AG20443 (cell line): Measurements from ENCODE around the gene CAMK2A.

Experiments
- DNase-seq: peaks from one replicate; pipeline ENCODE4 v3.0.0; 2012; ENCODE audit warnings: low spot score, mixed read lengths

CAMK2A gene

GRCh38 chr5:150209099-150209635 is 80.4 kb downstream of the CAMK2A start:
- DNase-seq, result peak; percentile 48

DNA sequence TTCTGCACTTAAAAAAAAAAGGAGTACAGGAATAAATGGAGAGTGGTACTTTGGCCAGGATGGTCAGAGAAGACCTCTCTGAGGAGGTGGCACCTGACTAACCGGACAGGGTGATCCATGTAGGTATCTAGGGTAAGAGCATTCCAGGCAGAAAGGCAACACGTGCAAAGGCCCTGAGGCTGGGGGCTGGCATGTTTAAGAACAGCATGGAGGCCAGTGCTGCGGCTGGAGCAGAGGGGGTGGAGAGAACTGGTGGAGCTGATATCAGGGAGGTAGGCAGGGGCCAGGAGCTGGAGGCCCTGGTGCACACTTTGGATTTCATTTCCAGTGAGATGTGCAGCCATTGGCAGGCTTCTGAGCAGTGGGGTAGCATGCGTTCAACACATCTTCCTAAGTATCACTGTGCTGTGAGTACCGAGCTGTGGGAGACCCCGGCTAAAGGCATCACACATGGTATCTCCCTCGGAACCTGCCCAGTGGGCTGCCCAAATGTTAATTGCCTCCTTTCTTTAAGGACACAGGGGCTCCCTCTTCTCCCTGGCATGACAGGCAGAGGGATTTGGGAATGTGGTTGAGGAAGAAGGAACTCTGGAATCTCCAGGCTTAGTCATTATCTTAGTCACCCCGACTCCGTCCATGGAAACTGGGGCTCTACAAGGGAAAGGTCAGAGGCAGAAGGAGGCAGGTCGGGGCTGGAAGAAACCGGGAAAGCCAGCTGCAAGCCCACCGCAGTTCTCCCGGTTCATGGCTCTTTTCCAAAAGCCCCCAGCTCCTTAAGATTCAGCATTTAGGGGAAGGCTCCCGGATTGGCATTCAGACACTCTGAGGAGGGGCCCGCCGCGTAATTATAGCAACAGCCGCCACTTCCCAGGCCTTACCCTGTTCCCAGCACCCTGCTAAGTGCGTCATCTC is 81.1 kb downstream of the CAMK2A start:
- peak; percentile 78 for DNase-seq

GRCh38 chr5:150206779-150207115 is 82.8 kb downstream of the CAMK2A start:
- no peak for DNase-seq

GRCh38 chr5:150206098-150206778 is 83.3 kb downstream of the CAMK2A start:
- no peak for DNase-seq

GRCh38 chr5:150204590-150204960 is 85.0 kb downstream of the CAMK2A start:
- DNase-seq, result no peak

DNA sequence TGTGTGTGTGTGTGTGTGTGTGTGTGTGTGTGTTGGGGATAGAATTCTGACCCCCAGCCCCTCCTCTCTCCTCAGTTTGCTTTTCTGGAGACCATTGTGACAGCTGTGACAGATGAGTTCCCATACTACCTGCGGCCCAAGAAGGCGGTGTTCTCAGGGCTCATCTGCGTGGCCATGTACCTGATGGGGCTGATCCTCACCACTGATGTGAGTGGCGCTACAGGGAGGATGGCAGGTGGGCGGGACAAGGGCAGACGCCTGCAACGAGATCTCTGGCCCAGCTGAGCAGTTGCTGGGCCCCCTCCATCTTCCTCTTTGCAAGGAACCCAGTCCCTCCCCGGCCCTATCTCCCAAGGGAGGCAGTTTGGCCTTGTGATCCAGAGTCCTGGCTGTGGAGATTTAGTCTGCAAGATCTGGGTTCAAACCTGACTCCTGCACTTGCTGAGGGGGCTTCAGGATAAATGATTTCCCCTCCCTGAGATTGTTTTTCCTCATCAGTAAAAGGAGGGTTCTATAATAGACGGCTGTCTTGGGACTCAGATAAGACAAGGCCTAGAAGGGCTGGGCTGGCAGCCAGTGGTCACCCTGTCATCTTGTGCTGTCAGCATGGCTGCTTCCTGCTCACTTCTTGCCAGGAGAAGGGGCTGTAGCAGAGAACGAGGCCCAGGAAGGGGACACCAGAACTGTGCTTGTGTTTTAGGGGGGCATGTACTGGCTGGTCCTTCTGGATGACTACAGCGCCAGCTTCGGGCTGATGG is 85.6 kb downstream of the CAMK2A start:
- no peak for DNase-seq

GRCh38 chr5:150202501-150202900 is 87.1 kb downstream of the CAMK2A start:
- DNase-seq, result no peak

DNA sequence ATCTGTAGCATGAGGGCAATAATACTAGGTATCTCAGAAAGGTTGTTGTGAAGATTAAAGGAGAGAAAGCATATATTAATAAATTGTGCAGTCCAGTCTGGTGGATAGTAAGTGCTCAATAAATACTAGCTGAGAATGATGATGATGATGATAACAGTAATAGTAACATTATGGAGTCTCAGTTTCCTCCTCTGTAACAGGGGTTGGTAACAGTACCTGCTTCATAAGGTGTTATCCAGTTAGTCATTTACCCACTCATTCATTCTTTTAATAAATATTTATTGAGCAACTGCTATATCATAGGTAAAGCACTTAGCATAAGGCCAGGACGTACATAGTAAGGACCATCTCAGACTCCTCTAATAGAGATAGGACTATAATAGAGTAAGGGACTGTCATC is 92.1 kb downstream of the CAMK2A start:
- no peak for DNase-seq

- DNase-seq, result no peak
Measured at GRCh38 chr5:150196986-150197385, 92.6 kb downstream of the CAMK2A start.

- no peak for DNase-seq
Measured at GRCh38 chr5:150196514-150196913, 93.1 kb downstream of the CAMK2A start.

DNA sequence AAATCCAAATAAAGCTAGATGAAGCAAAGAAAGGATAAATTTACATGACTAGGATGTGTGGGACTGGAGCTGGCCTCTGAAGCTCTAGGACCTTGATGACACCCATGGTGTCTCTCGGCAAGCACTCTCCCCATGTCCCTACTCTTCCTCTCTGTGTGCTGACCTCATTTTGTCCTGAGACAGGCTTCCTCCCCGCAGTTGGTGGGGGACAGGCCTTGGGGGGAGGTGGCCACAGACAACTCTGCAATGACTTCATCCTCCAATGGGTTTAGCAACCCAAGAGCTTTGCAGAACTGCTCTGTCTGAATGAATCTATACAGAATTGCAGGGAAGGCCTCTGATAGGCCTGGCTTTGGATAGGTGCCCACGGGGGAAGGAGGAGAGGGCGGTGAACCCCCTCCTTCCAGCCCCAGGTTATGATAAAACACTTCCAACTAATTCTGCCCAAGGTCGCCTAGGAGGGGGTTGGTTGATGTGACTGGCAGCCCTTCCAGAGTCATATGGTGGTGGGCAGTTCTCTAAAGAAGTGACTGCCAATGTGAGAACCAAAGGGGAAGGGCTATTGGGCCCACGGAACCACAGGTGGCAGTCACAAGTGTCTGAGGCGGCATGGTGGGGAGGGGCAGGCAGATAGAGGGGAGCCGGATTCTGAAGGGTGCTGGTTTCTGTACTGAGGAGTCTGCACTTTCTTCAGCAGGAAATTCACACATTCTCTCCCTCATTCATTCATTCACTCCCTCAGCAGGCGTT is 93.7 kb downstream of the CAMK2A start:
- no peak for DNase-seq

GRCh38 chr5:150192462-150192861 is 97.1 kb downstream of the CAMK2A start:
- no peak for DNase-seq

DNA sequence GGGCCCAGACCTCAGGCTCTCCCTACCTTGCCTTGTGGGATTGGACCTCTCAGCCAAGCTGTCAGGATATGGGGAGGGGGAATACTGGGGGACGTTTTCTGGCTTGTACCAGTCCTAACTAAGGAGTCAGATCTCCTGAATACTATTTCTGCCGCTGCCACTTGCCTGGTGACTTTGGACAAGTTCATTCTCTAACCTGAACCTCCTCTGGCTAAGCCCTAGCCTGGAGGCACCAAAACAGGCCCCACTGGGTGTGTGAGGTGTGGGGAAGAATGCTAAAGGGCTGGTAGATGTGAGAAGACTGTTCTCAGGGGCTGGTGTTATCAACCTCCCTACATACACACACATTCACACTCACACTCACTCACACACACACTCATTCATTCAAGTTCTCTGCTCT is 98.6 kb downstream of the CAMK2A start:
- no peak for DNase-seq

DNA sequence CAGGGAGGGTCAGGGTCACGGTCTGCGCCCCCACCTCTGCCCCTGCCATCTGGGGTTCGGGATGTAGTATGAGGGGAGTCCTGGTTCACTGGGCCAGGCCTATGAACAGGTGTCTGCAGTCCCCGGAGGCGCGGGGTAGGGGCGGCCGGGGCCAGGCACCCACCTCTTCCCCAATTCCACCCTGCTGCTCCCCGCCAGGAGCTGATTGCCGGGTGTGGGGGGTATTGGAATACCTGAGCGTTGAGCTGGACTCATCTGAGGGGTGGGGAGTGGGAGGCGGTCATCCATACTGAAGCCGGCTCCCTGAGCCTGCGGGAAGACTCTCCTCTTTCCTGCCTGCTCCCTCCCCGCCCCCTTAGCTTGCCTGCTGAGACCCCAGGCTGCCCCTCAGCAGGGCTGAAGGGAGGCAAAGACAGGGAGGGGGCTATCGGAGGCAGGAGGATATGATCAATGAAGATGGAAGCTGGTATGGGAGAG is 99.0 kb downstream of the CAMK2A start:
- no peak for DNase-seq

GRCh38 chr5:150189728-150190502 is 99.7 kb downstream of the CAMK2A start, which contains the start of gene SLC6A7:
Gene SLC6A7, plus strand, starts transcription at chr5:150190062. Its CDS starts 266 bp downstream, at chr5:150190328.
- peak; percentile 43 for DNase-seq

DNA sequence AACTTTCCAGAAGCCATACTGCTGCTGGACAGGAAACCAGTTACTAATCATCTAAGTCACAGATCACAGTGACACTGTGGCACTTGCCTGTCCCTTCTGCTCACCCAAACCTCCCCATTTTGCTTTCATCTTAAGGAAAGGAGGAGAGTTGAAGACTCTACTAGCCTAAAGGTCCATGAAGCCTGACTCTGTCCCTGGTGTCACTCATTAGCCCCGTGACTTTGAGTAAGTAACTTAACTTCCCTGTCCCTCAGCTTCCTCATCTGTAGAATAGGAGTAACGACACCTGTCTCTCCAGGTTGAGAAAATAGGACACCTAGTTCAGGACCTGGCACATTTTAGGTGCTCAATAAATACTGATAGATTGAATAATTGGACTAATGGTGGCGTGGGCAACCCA is 100.2 kb downstream of the CAMK2A start:
- DNase-seq, result no peak

DNA sequence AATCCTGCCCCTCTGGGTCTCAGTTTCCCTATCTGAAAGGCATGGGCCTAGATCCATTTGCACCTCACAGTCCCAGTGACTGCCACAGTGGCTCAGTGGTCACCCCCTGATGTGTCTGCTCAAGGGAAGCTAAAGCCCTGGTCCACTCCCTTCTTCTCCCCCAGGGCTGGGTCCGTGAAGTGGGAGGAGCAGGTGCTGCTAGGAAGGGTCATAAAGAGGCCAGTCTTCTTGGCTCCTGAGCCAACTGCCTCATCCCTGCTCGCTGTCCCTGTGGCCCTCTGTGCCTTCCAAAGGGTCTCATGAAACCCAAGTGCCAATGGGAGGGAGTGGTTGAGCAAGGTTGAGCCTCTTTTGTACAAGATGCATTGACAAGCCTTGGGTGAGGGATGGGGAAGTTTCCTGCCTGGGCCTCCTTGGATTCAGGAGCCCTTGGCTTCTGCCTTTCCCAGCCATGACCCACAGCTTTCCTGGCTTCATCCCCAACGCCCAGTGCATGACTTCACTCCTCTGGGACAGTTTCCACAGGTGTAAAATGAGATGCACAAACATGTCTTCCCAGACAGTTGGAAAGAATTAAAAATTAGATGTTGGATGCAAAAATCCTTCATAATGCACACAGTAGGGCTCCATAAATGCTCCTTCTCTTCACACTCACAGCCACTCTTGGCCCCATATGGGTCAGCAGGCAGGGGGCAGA is 101.3 kb downstream of the CAMK2A start:
- no peak for DNase-seq

DNA sequence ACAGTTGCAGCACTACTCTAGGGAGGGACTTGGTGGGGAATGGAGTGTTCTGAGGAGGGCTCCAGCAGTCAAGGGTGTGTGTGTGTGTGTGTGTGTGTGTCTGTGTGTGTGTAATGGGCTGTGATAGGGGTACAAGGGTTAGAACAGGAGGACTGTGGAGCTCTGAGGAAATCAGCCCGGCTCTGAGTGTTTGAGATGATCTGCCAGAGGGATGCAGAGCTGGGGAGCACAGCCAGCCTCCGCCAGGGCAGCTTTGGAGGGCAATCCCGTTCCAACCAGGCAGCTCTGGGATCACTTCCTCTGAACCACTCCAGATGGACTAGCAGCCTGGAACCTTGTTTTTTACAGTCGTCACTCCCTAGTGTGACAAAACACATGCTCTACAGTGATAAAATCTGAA is 102.7 kb downstream of the CAMK2A start:
- no peak for DNase-seq

GRCh38 chr5:150186137-150186536 is 103.4 kb downstream of the CAMK2A start:
- DNase-seq, result no peak
